ENCODE results near the gene KIF27.
A peak's percentile ranks its signal among the peaks of the same experiment; 100 is the strongest.
"Not testable (repeated sequence)": the region's sequence is repeated elsewhere in the genome, so short reads cannot be mapped to it uniquely, and the experiment has no call there.

The KIF27 gene

GRCh38 chr9:83920927-83921707 lies at the start of gene KIF27:
KIF27 (minus strand) TSS chr9:83921432; CDS start chr9:83915591, 5,841 bp downstream.
- DNase-seq, result peak; percentile 38 to 82

- DNase-seq, result no peak
Observed at GRCh38 chr9:83969602-83970001, 48.4 kb upstream of the KIF27 start.

GRCh38 chr9:83967073-83967472 lies 45.8 kb upstream of the KIF27 start:
- DNase-seq, result no peak

GRCh38 chr9:83966209-83966582 lies 45.0 kb upstream of the KIF27 start:
- no peak for DNase-seq

- DNase-seq, result no peak
Observed at GRCh38 chr9:83965350-83966208, 44.3 kb upstream of the KIF27 start.

- DNase-seq, result no peak
Observed at GRCh38 chr9:83964973-83965349, 43.7 kb upstream of the KIF27 start.

GRCh38 chr9:83962165-83962564 lies 40.9 kb upstream of the KIF27 start:
- DNase-seq, result no peak

GRCh38 chr9:83960991-83961390 lies 39.8 kb upstream of the KIF27 start:
- DNase-seq, result no peak

GRCh38 chr9:83959061-83959460 lies 37.8 kb upstream of the KIF27 start:
- DNase-seq, result no peak

- DNase-seq, result no peak
Observed at GRCh38 chr9:83957248-83957513, 35.9 kb upstream of the KIF27 start.

GRCh38 chr9:83956436-83957247 lies 35.4 kb upstream of the KIF27 start:
- peak in 1 of 2 experiments; percentile 11 for DNase-seq

- no peak for DNase-seq
Observed at GRCh38 chr9:83956086-83956435, 34.8 kb upstream of the KIF27 start.

GRCh38 chr9:83948096-83948495 lies 26.9 kb upstream of the KIF27 start:
- DNase-seq, result not testable (repeated sequence)

- no peak for DNase-seq
Observed at GRCh38 chr9:83940590-83941303, 19.5 kb upstream of the KIF27 start.

GRCh38 chr9:83937861-83938455 lies 16.7 kb upstream of the KIF27 start:
- peak in 1 of 2 experiments; percentile 57 for DNase-seq

GRCh38 chr9:83936523-83936922 lies 15.3 kb upstream of the KIF27 start:
- no peak for DNase-seq

GRCh38 chr9:83935276-83935935 lies 14.2 kb upstream of the KIF27 start:
- no peak for DNase-seq

- no peak for DNase-seq
Observed at GRCh38 chr9:83934569-83935275, 13.5 kb upstream of the KIF27 start.

- DNase-seq, result no peak
Observed at GRCh38 chr9:83933790-83934189, 12.6 kb upstream of the KIF27 start.

GRCh38 chr9:83932851-83933250 lies 11.6 kb upstream of the KIF27 start:
- no peak for DNase-seq

- no peak for DNase-seq
Observed at GRCh38 chr9:83932011-83932410, 10.8 kb upstream of the KIF27 start.

All from cerebellar nuclear complex (tissue), 1 donor.